HepG2 (cell line): ENCODE measurements around the gene EEPD1. TPM values are rescaled to one million over a fixed set of nuclear protein-coding genes. Genes with fewer than 3 reads are reported as not detected.

Experiments
- AGO2 ChIP-seq: fragments of 200-400 bp; formaldehyde crosslinking; optimal IDR thresholded peaks from 2 replicates; pipeline ENCODE3; 2017; ENCODE audit warnings: mild to moderate bottlenecking, low read depth, low read length, moderate library complexity
- ARNTL ChIP-seq: sonication (generic); formaldehyde crosslinking; IDR thresholded peaks from 2 replicates; pipeline ENCODE4 v1.4.0; 2020; ENCODE audit warnings: mild to moderate bottlenecking, missing genetic modification reagents
- CBFB ChIP-seq: sonication (generic); formaldehyde crosslinking; IDR thresholded peaks from 2 replicates; pipeline ENCODE4 v1.4.0; 2020; ENCODE audit warnings: missing genetic modification reagents
- ELF3 ChIP-seq: IDR thresholded peaks from 2 replicates; pipeline ENCODE4 v1.6.1; 2016; ENCODE audit warnings: missing genetic modification reagents, missing compliant biosample characterization
- EP300 ChIP-seq, 3 experiments: sonication (generic) in 1 of 3; formaldehyde crosslinking in 1 of 3; IDR thresholded peaks; 2 replicates each; pipeline versions ENCODE4 v1.5.1 to v1.6.1; 2011 to 2020; ENCODE audit warnings: low read depth in 2 of 3, low read length in 2 of 3, borderline replicate concordance in 1 of 3, improper control_type of control experiment in 1 of 3, mild to moderate bottlenecking in 1 of 3, missing genetic modification reagents in 1 of 3, moderate library complexity in 1 of 3
- MED1 ChIP-seq: sonication (generic); formaldehyde crosslinking; IDR thresholded peaks from 2 replicates; pipeline ENCODE4 v1.4.0; 2020; ENCODE audit warnings: missing genetic modification reagents
- RAD21 ChIP-seq: fragments of 450-650 bp; formaldehyde crosslinking; IDR thresholded peaks from 2 replicates; pipeline ENCODE4 v1.5.0; 2020; ENCODE audit warnings: mild to moderate bottlenecking
- RFXANK ChIP-seq: IDR thresholded peaks from 2 replicates; pipeline ENCODE4 v1.6.1; 2016
- SALL2 ChIP-seq: sonication (generic); formaldehyde crosslinking; IDR thresholded peaks from 2 replicates; pipeline ENCODE4 v1.8.1; 2023; ENCODE audit warnings: mild to moderate bottlenecking, missing genetic modification reagents, inconsistent platforms
- ZNF451 ChIP-seq: sonication (generic); formaldehyde crosslinking; IDR thresholded peaks from 2 replicates; pipeline ENCODE4 v1.5.0; 2020; ENCODE audit warnings: mild to moderate bottlenecking, missing genetic modification reagents
- ZNF558 ChIP-seq: sonication (generic); formaldehyde crosslinking; IDR thresholded peaks from 2 replicates; pipeline ENCODE4 v1.9.0; 2022; ENCODE audit warnings: mild to moderate bottlenecking, missing genetic modification reagents, borderline replicate concordance
- ZNF776 ChIP-seq: sonication (generic); formaldehyde crosslinking; IDR thresholded peaks from 2 replicates; pipeline ENCODE4 v1.4.0; 2020; ENCODE audit warnings: mild to moderate bottlenecking, missing genetic modification reagents
- ZSCAN21 ChIP-seq: sonication (generic); formaldehyde crosslinking; IDR thresholded peaks from 2 replicates; pipeline ENCODE4 v1.8.0; 2022; ENCODE audit warnings: mild to moderate bottlenecking, missing genetic modification reagents, moderate library complexity, borderline replicate concordance
- polyA plus RNA-seq, 8 experiments: library from polyadenylated mRNA; depleted of rRNA in 3 of 8; stranded (reverse) in 7 of 8; unstranded in 1 of 8; fragments of >200 nt; fragmentation: Illumina TruSeq in 4 of 8; extraction: Trizol in 4 of 8; gene quantifications; 2 replicates each; pipeline versions ENCODE4 v1.2.1 to v1.2.3, GENCODE V29; 2011 to 2016; ENCODE audit warnings: low read depth in 4 of 8, missing spikeins in 1 of 8, mixed read lengths in 1 of 8; ENCODE audit not compliant: insufficient read depth in 1 of 8
- total RNA-seq, 5 experiments: library from RNA; depleted of rRNA; stranded (reverse); fragments of >200 nt; fragmentation: Illumina TruSeq; extraction: Trizol; gene quantifications; 2 replicates each; pipeline ENCODE4 v1.2.3, GENCODE V29; 2016; ENCODE audit warnings: low read depth in 1 of 5
- TF ChIP-seq, protein P1 (sequence below): sonication (generic); formaldehyde crosslinking; IDR thresholded peaks from 2 replicates; pipeline ENCODE4 v1.8.0; 2023; ENCODE audit warnings: mild to moderate bottlenecking, missing genetic modification reagents
- TF ChIP-seq, protein P2 (sequence below): sonication (generic); formaldehyde crosslinking; IDR thresholded peaks from 2 replicates; pipeline ENCODE4 v1.4.0; 2020; ENCODE audit warnings: mild to moderate bottlenecking, missing genetic modification reagents, borderline replicate concordance
- TF ChIP-seq, protein P3 (sequence below): sonication (generic); formaldehyde crosslinking; IDR thresholded peaks from 2 replicates; pipeline ENCODE4 v1.8.1; 2023; ENCODE audit warnings: mild to moderate bottlenecking, moderate library complexity, missing genetic modification reagents

Gene EEPD1
- total and polyA plus RNA-seq, 2 of the 13 experiments (the other 11 are each of a cell fraction or from before 2014, with no cell fraction given) = 10.1 to 16.4 TPM

DNA sequence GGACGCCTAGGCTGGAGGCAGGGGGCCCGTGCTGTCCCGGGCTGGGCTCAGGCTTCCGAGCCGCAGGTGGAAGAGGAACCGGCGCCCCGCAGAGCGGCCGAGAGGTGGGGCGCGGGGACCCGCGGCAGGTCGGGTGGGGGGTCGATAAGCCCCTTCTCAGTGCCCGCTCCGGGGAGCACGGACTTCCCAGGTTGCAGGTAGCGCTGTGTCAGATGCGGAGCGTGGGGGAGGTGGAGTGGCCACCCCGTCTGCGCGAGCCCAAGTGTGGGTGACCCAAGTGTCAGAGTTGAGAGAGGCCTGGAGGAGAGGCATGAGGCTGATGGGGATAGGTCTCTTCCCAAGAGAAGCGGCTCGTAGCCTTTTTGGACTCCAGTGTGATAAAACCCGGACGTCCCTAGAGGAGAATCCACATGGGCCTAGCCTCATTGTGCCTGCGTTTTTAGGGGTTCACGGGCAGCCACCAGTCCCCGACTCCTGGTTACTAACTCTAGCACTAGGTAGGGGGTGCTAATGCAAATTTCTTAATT, 580 bp downstream of the EEPD1 start (continued):
- TF ChIP-seq RAD21 (CRISPR knock-in tag) = no peak
- TF ChIP-seq, protein P1, sequence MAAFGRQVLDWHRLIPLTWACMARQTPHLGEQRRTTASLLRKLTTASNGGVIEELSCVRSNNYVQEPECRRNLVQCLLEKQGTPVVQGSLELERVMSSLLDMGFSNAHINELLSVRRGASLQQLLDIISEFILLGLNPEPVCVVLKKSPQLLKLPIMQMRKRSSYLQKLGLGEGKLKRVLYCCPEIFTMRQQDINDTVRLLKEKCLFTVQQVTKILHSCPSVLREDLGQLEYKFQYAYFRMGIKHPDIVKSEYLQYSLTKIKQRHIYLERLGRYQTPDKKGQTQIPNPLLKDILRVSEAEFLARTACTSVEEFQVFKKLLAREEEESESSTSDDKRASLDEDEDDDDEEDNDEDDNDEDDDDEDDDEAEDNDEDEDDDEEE (CRISPR knock-in tag) = no peak
- no peak for TF ChIP-seq ARNTL
- TF ChIP-seq, protein P2, sequence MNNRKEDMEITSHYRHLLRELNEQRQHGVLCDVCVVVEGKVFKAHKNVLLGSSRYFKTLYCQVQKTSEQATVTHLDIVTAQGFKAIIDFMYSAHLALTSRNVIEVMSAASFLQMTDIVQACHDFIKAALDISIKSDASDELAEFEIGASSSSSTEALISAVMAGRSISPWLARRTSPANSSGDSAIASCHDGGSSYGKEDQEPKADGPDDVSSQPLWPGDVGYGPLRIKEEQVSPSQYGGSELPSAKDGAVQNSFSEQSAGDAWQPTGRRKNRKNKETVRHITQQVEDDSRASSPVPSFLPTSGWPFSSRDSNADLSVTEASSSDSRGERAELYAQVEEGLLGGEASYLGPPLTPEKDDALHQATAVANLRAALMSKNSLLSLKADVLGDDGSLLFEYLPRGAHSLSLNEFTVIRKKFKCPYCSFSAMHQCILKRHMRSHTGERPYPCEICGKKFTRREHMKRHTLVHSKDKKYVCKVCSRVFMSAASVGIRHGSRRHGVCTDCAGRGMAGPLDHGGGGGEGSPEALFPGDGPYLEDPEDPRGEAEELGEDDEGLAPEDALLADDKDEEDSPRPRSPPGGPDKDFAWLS (CRISPR knock-in tag) = no peak
- no peak for TF ChIP-seq ZNF451 (CRISPR knock-in tag)
- TF ChIP-seq SALL2 (CRISPR knock-in tag) = no peak
- no peak for TF ChIP-seq RFXANK (CRISPR knock-in tag)
- TF ChIP-seq CBFB (CRISPR knock-in tag) = no peak
- TF ChIP-seq ELF3 (CRISPR knock-in tag) = no peak
- no peak for TF ChIP-seq ZSCAN21 (CRISPR knock-in tag)
- TF ChIP-seq ZNF558 (CRISPR knock-in tag) = no peak; the same call in 1 of the 2 replicates
- TF ChIP-seq MED1 (CRISPR knock-in tag) = 0 out of 2 replicates have a peak, but pooled peaks have one; percentile 13
- TF ChIP-seq, protein P3, sequence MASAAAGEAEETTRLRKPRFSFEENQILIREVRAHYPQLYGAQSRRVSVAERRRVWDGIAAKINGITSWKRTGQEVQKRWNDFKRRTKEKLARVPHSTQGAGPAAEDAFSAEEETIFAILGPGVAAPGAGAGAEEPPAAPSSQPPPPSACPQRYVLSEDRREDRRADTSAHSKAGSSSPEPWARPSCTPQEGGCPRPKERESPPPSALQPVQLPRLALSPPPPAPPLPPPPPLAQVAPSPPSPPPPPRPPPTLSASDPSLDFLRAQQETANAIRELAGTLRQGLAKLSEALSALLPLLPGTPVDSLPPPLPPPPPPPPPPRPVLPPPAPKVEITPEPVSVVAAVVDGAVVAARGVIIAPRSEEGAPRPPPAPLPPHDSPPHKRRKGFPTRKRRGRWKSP (CRISPR knock-in tag) = no peak
- TF ChIP-seq ZNF776 (CRISPR knock-in tag) = 0 out of 2 replicates have a peak, but pooled peaks have one; percentile 7
- TF ChIP-seq AGO2 = no peak
- no peak for TF ChIP-seq EP300 (IDR thresholded peaks at IDR 0.05; ENCODE audit: low read depth in 2 of 2, low read length in 2 of 2)
- TF ChIP-seq EP300 (CRISPR knock-in tag; IDR thresholded peaks at IDR 0.05; ENCODE audit: borderline replicate concordance) = no peak
